Mesendoderm (in vitro differentiated cells): ENCODE data around the gene IGFBP1.

Experiments
- DNase-seq: peaks from one replicate; pipeline ENCODE4 v3.0.0; 2013
- H2AK5ac ChIP-seq: 2 replicates; pipeline ENCODE4 v1.6.1; 2013; ENCODE audit warnings: low read length, inconsistent platforms
- H2BK120ac ChIP-seq: 2 replicates; pipeline ENCODE4 v1.6.1; 2013; ENCODE audit warnings: low read depth, mild to moderate bottlenecking, low read length, moderate library complexity, mixed read lengths
- H2BK15ac ChIP-seq: replicated peaks from 2 replicates; pipeline ENCODE4 v1.6.1; 2013; ENCODE audit warnings: low read depth, mild to moderate bottlenecking, moderate library complexity
- H2BK5ac ChIP-seq: 2 replicates; pipeline ENCODE4 v1.6.1; 2013; ENCODE audit warnings: low read length, inconsistent platforms
- H3K18ac ChIP-seq: 2 replicates; pipeline ENCODE4 v1.6.1; 2013; ENCODE audit warnings: mild to moderate bottlenecking, low read length, mixed read lengths
- H3K23ac ChIP-seq: one replicate; pipeline ENCODE4 v1.6.1; 2013; ENCODE audit warnings: low read length
- H3K27ac ChIP-seq: 2 replicates; pipeline ENCODE4 v1.5.1; 2013; ENCODE audit warnings: low read depth, mild to moderate bottlenecking, inconsistent platforms, low read length, moderate library complexity
- H3K27me3 ChIP-seq: 2 replicates; pipeline ENCODE4 v1.6.1; 2013; ENCODE audit warnings: low read length, control low read depth, mild to moderate bottlenecking, inconsistent platforms; ENCODE audit not compliant: insufficient read depth, poor library complexity
- H3K36me3 ChIP-seq: 2 replicates; pipeline ENCODE4 v1.6.1; 2013; ENCODE audit warnings: low read length, inconsistent platforms; ENCODE audit not compliant: control insufficient read depth, insufficient read depth
- H3K4ac ChIP-seq: one replicate; pipeline ENCODE4 v1.6.1; 2013; ENCODE audit warnings: low read depth, mild to moderate bottlenecking, low read length, moderate library complexity
- H3K4me1 ChIP-seq: 2 replicates; pipeline ENCODE4 v1.6.1; 2013; ENCODE audit warnings: low read depth, low read length, inconsistent platforms; ENCODE audit not compliant: control insufficient read depth
- H3K4me2 ChIP-seq: 2 replicates; pipeline ENCODE4 v1.6.1; 2013; ENCODE audit warnings: low read length
- H3K4me3 ChIP-seq: 2 replicates; pipeline ENCODE4 v1.5.1; 2013; ENCODE audit warnings: mild to moderate bottlenecking, low read length
- H3K56ac ChIP-seq: one replicate; pipeline ENCODE4 v1.6.1; 2013; ENCODE audit warnings: low read length
- H3K79me1 ChIP-seq: 2 replicates; pipeline ENCODE4 v1.6.1; 2013; ENCODE audit warnings: low read length, inconsistent platforms
- H3K79me2 ChIP-seq: 2 replicates; pipeline ENCODE4 v1.6.1; 2013; ENCODE audit warnings: mild to moderate bottlenecking, low read length; ENCODE audit not compliant: control insufficient read depth, insufficient read depth
- H3K9ac ChIP-seq: 2 replicates; pipeline ENCODE4 v1.6.1; 2013; ENCODE audit warnings: low read length, inconsistent platforms
- H4K5ac ChIP-seq: one replicate; pipeline ENCODE4 v1.6.1; 2013; ENCODE audit warnings: low read length
- H4K8ac ChIP-seq: one replicate; pipeline ENCODE4 v1.6.1; 2013; ENCODE audit warnings: low read depth, mild to moderate bottlenecking, control low read depth, low read length, moderate library complexity
- WGBS: extraction: QIAGEN DNeasy Blood & Tissue Kit; methylation state at CpG from one replicate; pipeline ENCODE4 v1.1.7; 2013; ENCODE audit warnings: low lambda C conversion rate, missing lambda C conversion rate; ENCODE audit not compliant: insufficient coverage; ENCODE audit errors: extremely low coverage; 5-methylcytosine and 5-hydroxymethylcytosine counted together

The IGFBP1 gene

DNA sequence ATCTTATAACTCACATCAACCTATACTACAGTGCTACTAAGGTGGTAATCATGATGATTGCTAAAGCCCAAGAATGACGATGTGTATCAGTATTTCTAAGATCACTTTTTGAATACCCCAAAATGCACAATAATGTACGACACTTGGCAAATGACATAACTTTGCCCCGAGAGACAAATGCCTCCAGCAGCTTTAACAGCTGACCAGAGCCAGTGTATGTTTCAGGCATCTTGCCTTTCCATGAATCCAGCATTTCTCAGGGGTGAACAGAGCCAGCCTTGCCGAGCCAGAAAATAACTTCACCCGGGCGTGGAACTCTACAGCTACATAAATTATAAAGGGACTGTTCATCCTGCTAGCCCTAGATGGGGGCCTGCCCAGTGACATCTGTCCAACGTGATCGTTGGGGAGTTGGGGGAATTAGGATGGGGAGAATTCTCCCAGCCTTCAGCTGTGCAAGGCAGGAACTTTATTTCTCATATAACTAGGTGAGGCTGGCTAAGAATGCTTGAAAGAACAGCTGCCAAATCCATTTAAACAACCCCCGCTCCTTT, 31.0 kb downstream of the IGFBP1 start:
- H3K79me1 ChIP-seq: no peaks in the 10 kb centered on the region
- no peak overlapping the region for H3K23ac ChIP-seq
- DNase-seq: no peak
- no peak overlapping the region for H3K9ac ChIP-seq
- H3K4me1 ChIP-seq: peaks cover 2% of the 10 kb centered on the region
- H3K4ac ChIP-seq: no peak overlapping the region
- no peak overlapping the region for H3K4me3 ChIP-seq
- no peak overlapping the region for H2BK15ac ChIP-seq
- no peak overlapping the region for H2AK5ac ChIP-seq
- peaks cover 17% of the 10 kb centered on the region for H3K27me3 ChIP-seq
- H3K79me2 ChIP-seq: no peaks in the 10 kb centered on the region
- H4K5ac ChIP-seq: no peak overlapping the region
- H3K56ac ChIP-seq: no peak overlapping the region
- H2BK5ac ChIP-seq: no peak overlapping the region
- H3K36me3 ChIP-seq: no peaks in the 10 kb centered on the region
- no peak overlapping the region for H3K4me2 ChIP-seq
- no peak overlapping the region for H3K18ac ChIP-seq
- no CpG with 5 or more reads among the region's 9 CpGs for WGBS
- no peak overlapping the region for H4K8ac ChIP-seq
- no peak overlapping the region for H3K27ac ChIP-seq
- no peak overlapping the region for H2BK120ac ChIP-seq

DNA sequence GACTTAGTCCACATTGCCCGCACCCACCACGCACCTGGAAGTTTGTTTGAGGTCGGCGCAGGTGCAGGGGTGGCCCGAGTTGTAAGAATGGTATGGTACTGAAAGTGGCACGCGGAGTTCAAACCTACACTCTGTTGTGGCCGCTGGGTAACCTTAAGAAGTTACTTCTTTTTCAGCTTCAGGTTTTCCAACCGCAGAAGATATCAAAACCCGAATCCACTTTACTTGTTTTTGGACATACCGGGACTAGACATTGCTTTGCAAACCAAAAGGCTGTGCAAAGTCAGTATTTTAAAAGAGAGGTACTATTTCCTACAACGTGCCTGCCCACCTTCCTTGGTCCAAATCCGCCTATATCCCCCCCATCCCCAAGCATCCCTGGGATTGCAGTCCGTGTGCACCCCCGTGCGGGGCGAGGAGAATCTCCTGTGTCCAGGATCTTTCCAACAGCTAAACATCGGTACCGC, 31.7 kb downstream of the IGFBP1 start:
- Histone ChIP-seq H3K27me3 (peaks cover 17% of the 10 kb centered on the region), H3K79me1 (no peaks in the 10 kb centered on the region), H3K27ac (no peak overlapping the region), H2BK5ac (no peak overlapping the region), H3K23ac (no peak overlapping the region), H3K4me2 (peak overlapping the region; percentile 11), H3K4me3 (no peak overlapping the region), H3K56ac (no peak overlapping the region), H3K79me2 (no peaks in the 10 kb centered on the region), H4K8ac (no peak overlapping the region), H2BK120ac (no peak overlapping the region), H2AK5ac (no peak overlapping the region), H3K18ac (no peak overlapping the region), H3K4me1 (peaks cover 2% of the 10 kb centered on the region), H3K4ac (no peak overlapping the region), H2BK15ac (no peak overlapping the region), H3K9ac (no peak overlapping the region), H3K36me3 (no peaks in the 10 kb centered on the region), H4K5ac (no peak overlapping the region)
- no CpG with 5 or more reads among the region's 19 CpGs for WGBS
- DNase-seq: no peak

DNA sequence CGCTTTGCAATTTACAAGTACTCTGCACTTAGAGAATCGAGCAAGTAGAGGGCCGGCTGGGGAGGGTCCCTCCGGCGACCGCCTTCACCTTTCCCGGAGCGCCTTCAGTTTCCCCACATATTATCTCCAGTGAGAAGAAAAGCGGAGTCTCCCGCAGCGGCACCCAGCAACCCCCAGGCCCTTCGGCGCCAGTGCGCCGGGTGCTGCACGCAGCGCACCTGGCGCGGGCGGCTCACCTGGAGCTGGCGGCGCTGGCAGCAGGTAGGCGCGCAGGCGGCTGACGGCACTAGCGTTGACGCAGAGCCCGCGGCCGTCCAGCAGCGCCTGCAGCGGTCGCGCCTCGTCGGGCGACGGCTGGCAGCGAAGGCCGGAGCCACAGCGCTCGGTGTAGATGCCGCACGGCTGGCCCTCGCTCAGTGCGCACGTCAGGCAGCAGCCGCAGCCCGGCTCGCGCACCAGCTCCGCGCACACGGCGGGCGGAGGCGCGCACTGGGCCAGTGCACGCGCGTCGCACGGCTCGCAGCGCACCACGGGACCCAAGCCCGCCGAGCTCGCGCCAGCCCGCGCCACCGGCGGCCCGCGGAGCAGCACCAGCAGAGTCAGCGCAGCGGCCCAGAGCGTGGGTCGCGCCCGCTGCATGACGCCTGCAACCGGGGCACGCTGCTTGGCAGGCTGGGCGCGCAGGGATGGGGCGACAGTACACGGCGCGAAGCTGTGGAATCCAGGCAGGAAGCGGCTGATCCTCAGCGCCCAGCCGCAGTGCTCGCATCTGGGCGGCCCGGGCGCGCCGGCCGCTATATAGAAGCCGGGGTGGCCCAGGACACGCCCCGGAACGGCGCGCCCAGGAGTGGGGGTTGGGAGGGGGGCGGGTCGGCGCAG, 32.5 kb downstream of the IGFBP1 start, which contains the start of gene IGFBP3:
Gene IGFBP3 (minus strand): TSS at position 771 of the 879 bp plus-strand sequence. CDS start 132 bp downstream, at position 639.
- Histone ChIP-seq H3K4me1 (peaks cover 2% of the 10 kb centered on the region), H2AK5ac (no peak within 1 kb of the TSS), H3K23ac (no peak within 1 kb of the TSS), H4K5ac (no peak within 1 kb of the TSS), H3K79me2 (no peaks in the 10 kb centered on the region), H3K9ac (peak within 1 kb of the TSS; percentile 54), H3K56ac (peak within 1 kb of the TSS; percentile 73), H4K8ac (no peak within 1 kb of the TSS), H3K4me3 (peak within 1 kb of the TSS; percentile 18), H3K27ac (no peak within 1 kb of the TSS), H2BK15ac (no peak within 1 kb of the TSS), H3K4me2 (peak within 1 kb of the TSS; percentile 86), H3K4ac (no peak within 1 kb of the TSS), H3K79me1 (no peaks in the 10 kb centered on the region), H3K27me3 (peaks cover 17% of the 10 kb centered on the region), H2BK120ac (no peak within 1 kb of the TSS), H3K18ac (no peak within 1 kb of the TSS), H3K36me3 (no peaks in the 10 kb centered on the region), H2BK5ac (no peak within 1 kb of the TSS)
- DNase-seq: peak; percentile 76
- WGBS: no CpG with 5 or more reads among the region's 111 CpGs

DNA sequence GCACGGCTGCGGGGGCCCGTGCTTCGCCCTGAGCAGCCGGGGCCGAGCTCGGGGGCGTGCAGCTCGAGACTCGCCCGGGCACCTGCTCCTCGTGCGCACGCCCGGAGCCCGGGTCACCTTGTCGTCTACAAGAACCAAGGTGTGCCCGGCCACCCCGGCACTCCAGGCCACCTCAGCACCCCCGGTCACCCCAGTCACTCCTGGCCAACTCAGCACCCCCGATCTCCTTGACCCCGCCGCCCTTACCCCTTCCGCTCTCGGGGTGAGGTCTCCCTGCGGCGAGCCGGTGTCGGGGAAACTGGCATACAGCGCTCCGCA, 33.1 kb downstream of the IGFBP1 start:
- Histone ChIP-seq H3K79me1 (no peaks in the 10 kb centered on the region), H3K27me3 (peaks cover 17% of the 10 kb centered on the region), H3K79me2 (no peaks in the 10 kb centered on the region), H2BK15ac (no peak overlapping the region), H3K4me2 (peak overlapping the region; percentile 86), H4K8ac (no peak overlapping the region), H3K27ac (no peak overlapping the region), H2BK120ac (no peak overlapping the region), H3K56ac (no peak overlapping the region), H3K36me3 (no peaks in the 10 kb centered on the region), H3K18ac (no peak overlapping the region), H3K4me1 (peaks cover 2% of the 10 kb centered on the region), H3K23ac (no peak overlapping the region), H2BK5ac (no peak overlapping the region), H2AK5ac (no peak overlapping the region), H3K9ac (no peak overlapping the region), H3K4me3 (no peak overlapping the region), H4K5ac (no peak overlapping the region), H3K4ac (no peak overlapping the region)
- no peak for DNase-seq
- no CpG with 5 or more reads among the region's 31 CpGs for WGBS

DNA sequence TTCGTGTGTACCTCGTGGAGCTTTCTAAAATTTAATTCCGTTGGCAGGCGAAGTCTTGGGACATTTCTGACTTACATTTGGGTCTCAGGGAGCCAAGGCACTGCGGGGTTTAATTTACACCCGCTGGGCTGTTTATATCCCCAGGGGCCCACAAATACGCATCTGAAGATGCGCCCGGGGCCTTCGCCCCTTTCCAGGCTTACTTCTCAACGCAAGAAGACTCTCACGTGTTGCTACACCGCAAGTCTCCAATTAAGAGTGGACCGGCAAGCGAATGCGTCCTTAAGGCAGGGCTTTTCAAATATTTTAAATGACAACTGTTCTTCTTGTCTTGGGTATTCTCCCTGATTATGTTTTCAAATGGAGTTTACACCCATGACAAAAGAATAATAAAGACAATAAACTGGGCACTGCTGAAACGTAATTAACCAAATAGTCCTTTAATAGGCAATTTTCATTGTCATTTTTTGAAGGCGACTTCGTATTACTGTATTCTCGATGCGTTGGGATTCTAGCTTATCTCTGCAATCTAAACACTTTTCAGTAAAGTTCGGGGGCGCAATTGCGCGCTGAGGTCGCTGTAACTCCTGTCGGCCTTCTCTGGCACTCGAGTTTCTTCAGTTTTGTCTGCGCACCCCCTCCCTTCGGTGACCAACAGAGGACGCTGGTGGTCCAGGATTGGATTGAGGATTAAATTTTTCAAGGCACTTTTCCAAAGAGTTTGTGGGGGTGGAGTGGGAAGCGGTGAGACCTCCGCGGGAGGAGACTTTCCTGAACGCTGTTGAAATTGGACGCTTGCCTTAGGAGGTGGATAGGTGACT, 33.6 kb downstream of the IGFBP1 start:
- H3K18ac ChIP-seq: no peak overlapping the region
- no peak overlapping the region for H4K8ac ChIP-seq
- H3K4me3 ChIP-seq: peak overlapping the region; percentile 27
- H3K36me3 ChIP-seq: no peaks in the 10 kb centered on the region
- no peak overlapping the region for H2BK15ac ChIP-seq
- H3K79me2 ChIP-seq: no peaks in the 10 kb centered on the region
- H3K9ac ChIP-seq: peak overlapping the region; percentile 51
- H3K4me1 ChIP-seq: peaks cover 2% of the 10 kb centered on the region
- no peak overlapping the region for H2BK120ac ChIP-seq
- peak; percentile 83 for DNase-seq
- H3K79me1 ChIP-seq: no peaks in the 10 kb centered on the region
- no peak overlapping the region for H3K27ac ChIP-seq
- no peak overlapping the region for H3K4ac ChIP-seq
- H3K4me2 ChIP-seq: peak overlapping the region; percentile 71
- H3K23ac ChIP-seq: no peak overlapping the region
- no peak overlapping the region for H4K5ac ChIP-seq
- peaks cover 17% of the 10 kb centered on the region for H3K27me3 ChIP-seq
- H2AK5ac ChIP-seq: no peak overlapping the region
- H3K56ac ChIP-seq: peak overlapping the region; percentile 68
- H2BK5ac ChIP-seq: no peak overlapping the region
- WGBS: no CpG with 5 or more reads among the region's 36 CpGs
